ENCODE data around the gene COPG1.

- TF ChIP-seq, protein P1, sequence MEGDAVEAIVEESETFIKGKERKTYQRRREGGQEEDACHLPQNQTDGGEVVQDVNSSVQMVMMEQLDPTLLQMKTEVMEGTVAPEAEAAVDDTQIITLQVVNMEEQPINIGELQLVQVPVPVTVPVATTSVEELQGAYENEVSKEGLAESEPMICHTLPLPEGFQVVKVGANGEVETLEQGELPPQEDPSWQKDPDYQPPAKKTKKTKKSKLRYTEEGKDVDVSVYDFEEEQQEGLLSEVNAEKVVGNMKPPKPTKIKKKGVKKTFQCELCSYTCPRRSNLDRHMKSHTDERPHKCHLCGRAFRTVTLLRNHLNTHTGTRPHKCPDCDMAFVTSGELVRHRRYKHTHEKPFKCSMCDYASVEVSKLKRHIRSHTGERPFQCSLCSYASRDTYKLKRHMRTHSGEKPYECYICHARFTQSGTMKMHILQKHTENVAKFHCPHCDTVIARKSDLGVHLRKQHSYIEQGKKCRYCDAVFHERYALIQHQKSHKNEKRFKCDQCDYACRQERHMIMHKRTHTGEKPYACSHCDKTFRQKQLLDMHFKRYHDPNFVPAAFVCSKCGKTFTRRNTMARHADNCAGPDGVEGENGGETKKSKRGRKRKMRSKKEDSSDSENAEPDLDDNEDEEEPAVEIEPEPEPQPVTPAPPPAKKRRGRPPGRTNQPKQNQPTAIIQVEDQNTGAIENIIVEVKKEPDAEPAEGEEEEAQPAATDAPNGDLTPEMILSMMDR (IDR thresholded peaks at IDR 0.05 in 2 of 3, conservative IDR thresholded peaks at IDR 0.05 in 1 of 3; ENCODE audit: control insufficient read depth in 2 of 3, extremely low read depth in 1 of 3, insufficient read depth in 1 of 3, low read depth in 3 of 3, low read length in 3 of 3) = no peak
- no peak for TF ChIP-seq POLR2A (IDR thresholded peaks at IDR 0.05; ENCODE audit: low read depth, low read length)
- no peak for TF ChIP-seq CEBPB (IDR thresholded peaks at IDR 0.05; ENCODE audit: borderline replicate concordance in 1 of 2, low read depth in 2 of 2, low read length in 2 of 2)
- no peak for TF ChIP-seq TCF12 (IDR thresholded peaks at IDR 0.05; ENCODE audit: low read depth, low read length)
- no peak for TF ChIP-seq EP300 (IDR thresholded peaks at IDR 0.05; ENCODE audit: borderline replicate concordance in 1 of 2, control insufficient read depth in 1 of 2, low read depth in 2 of 2, low read length in 2 of 2)
- no peak for TF ChIP-seq SRF (IDR thresholded peaks at IDR 0.05; ENCODE audit: low read depth in 2 of 2, low read length in 2 of 2)
These were observed 9.0 kb upstream of the COPG1 start for GRCh38 chr3:129240436-129240835.
